ENCODE data around the gene AMBRA1.

- no peak for TF ChIP-seq RBBP5 (IDR thresholded peaks at IDR 0.05; ENCODE audit: borderline replicate concordance, low read depth, low read length)
- TF ChIP-seq CTCF (IDR thresholded peaks at IDR 0.05; ENCODE audit: control extremely low read depth in 1 of 3, insufficient read depth in 1 of 3, low read depth in 1 of 3, low read length in 3 of 3): no peak
- no peak for TF ChIP-seq POLR2A (IDR thresholded peaks at IDR 0.05; ENCODE audit: control extremely low read depth in 1 of 2, low read depth in 2 of 2, low read length in 2 of 2)
- TF ChIP-seq EZH2 (IDR thresholded peaks at IDR 0.05; ENCODE audit: low read depth, low read length, severe bottlenecking): no peak
- no peak for TF ChIP-seq POLR2AphosphoS5 (IDR thresholded peaks at IDR 0.05; ENCODE audit: low read depth, low read length)
- no peak for TF ChIP-seq CREB1 (IDR thresholded peaks at IDR 0.05)
Measured at GRCh38 chr11:46625406-46625805, 31.6 kb upstream of the AMBRA1 start.

Data from H1 (cell line).